Endothelial cell (in vitro differentiated cells): ENCODE measurements around the gene CIAO2B. TPM values are rescaled to one million over a fixed set of nuclear protein-coding genes. Genes with fewer than 3 reads are reported as not detected.

Experiments used
- DNase-seq: peaks from one replicate; pipeline ENCODE4 v3.0.0; 2021; ENCODE audit warnings: low spot score
- H3K27ac Mint-ChIP-seq: one replicate; pipeline ENCODE4 v1.8.0; 2021; ENCODE audit warnings: mixed read lengths, inconsistent platforms; ENCODE audit not compliant: unreplicated experiment
- H3K27me3 Mint-ChIP-seq: one replicate; pipeline ENCODE4 v1.8.0; 2021; ENCODE audit warnings: mild to moderate bottlenecking, moderate library complexity, mixed read lengths, inconsistent platforms; ENCODE audit not compliant: unreplicated experiment
- H3K36me3 Mint-ChIP-seq: one replicate; pipeline ENCODE4 v1.8.0; 2021; ENCODE audit warnings: mild to moderate bottlenecking, low read depth, mixed read lengths, inconsistent platforms; ENCODE audit not compliant: unreplicated experiment
- H3K4me1 Mint-ChIP-seq: one replicate; pipeline ENCODE4 v1.8.0; 2021; ENCODE audit warnings: mild to moderate bottlenecking, mixed read lengths, inconsistent platforms; ENCODE audit not compliant: unreplicated experiment
- H3K4me3 Mint-ChIP-seq: one replicate; pipeline ENCODE4 v1.8.0; 2021; ENCODE audit warnings: mild to moderate bottlenecking, mixed read lengths, inconsistent platforms; ENCODE audit not compliant: unreplicated experiment
- H3K9me3 Mint-ChIP-seq: one replicate; pipeline ENCODE4 v1.8.0; 2021; ENCODE audit warnings: mixed read lengths, inconsistent platforms; ENCODE audit not compliant: unreplicated experiment
- total RNA-seq: library from RNA; stranded (reverse); fragmentation: NEBNext Ultra II Directional; extraction: Animal tissue kit (Norgen Biotek cat#: 25700); gene quantifications from one replicate; pipeline ENCODE4 v1.2.1, GENCODE V29; 2021; ENCODE audit not compliant: unreplicated experiment
- TF ChIP-seq, protein P1 (sequence below): fragments of 200-600 bp; sonication (generic); IDR thresholded peaks from one replicate; pipeline ENCODE4 v1.5.0; 2021; ENCODE audit warnings: antibody characterized with exemption; ENCODE audit not compliant: unreplicated experiment

Gene CIAO2B
- total RNA-seq, 1 donor from 2014 or later: 38.8 TPM

DNA sequence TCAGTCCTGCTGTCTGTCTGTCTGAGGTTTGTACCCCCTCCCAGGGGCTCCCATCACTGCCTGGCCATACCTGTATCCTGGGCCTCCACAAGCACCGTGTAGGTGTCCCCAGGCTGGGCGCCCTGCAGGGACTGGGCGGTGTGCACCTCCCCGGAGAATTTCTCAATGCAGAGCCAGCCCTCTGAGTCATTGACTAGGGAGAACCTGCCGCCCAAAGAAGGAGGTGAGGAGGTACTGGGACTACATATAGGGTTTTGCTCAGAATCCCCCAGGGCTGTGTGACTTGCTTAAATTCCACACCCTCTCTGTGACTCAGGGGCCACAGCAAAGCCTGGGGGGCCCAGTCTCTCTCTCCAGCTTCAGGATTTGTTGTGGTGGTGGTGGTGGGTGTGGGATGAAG is 23.1 kb downstream of the CIAO2B start:
- Mint-ChIP-seq H3K27me3 (peaks cover 13% of the 10 kb centered on the region), H3K36me3 (no peaks in the 10 kb centered on the region), H3K4me1 (peaks cover 2% of the 10 kb centered on the region), H3K4me3 (no peak overlapping the region), H3K27ac (no peak overlapping the region), H3K9me3 (no peaks in the 10 kb centered on the region)
- DNase-seq: no peak
- TF ChIP-seq, protein P1, sequence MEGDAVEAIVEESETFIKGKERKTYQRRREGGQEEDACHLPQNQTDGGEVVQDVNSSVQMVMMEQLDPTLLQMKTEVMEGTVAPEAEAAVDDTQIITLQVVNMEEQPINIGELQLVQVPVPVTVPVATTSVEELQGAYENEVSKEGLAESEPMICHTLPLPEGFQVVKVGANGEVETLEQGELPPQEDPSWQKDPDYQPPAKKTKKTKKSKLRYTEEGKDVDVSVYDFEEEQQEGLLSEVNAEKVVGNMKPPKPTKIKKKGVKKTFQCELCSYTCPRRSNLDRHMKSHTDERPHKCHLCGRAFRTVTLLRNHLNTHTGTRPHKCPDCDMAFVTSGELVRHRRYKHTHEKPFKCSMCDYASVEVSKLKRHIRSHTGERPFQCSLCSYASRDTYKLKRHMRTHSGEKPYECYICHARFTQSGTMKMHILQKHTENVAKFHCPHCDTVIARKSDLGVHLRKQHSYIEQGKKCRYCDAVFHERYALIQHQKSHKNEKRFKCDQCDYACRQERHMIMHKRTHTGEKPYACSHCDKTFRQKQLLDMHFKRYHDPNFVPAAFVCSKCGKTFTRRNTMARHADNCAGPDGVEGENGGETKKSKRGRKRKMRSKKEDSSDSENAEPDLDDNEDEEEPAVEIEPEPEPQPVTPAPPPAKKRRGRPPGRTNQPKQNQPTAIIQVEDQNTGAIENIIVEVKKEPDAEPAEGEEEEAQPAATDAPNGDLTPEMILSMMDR: no peak

DNA sequence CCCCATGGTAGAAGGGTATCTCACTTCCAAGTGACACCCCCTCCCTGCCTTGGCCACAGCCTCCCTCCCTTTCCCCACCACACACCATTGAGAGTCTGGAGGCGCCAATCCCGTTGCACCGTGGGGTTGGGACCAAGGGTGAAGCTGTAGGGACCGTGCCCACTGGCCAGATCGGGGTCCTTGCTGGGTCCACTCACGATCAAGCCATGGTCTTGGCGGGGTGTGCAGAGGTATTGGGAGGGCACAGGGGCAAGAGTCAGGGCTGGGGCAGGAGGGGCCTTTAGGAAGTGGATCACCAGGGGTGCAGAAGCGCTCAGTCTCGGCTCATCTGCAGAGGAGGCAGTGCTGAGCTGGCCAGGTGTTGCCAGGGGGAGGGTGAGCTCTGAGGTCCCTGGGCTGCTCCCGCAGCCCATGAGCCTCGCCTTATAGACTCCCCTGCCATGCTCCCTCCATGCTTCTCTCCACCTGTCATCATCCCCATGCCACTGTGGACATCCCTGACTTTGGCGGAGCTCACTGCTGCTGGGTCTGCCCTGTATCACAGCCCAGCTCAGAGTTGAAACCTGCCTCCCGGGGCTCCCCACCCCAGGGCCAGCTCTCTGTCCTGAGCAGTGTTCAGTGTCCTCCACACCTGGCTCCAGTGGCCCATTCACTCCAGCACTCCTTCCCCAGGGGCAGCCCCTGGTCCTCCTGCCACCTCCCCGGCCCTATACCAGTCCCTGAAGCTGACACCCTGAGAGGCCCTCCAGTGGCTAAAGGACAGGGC is 23.8 kb downstream of the CIAO2B start:
- H3K27me3 Mint-ChIP-seq: peaks cover 15% of the 10 kb centered on the region
- TF ChIP-seq, protein P1: no peak
- no peak for DNase-seq
- H3K4me1 Mint-ChIP-seq: peaks cover 2% of the 10 kb centered on the region
- H3K9me3 Mint-ChIP-seq: no peaks in the 10 kb centered on the region
- H3K36me3 Mint-ChIP-seq: no peaks in the 10 kb centered on the region
- H3K27ac Mint-ChIP-seq: no peak overlapping the region
- no peak overlapping the region for H3K4me3 Mint-ChIP-seq

- H3K27ac Mint-ChIP-seq: no peak overlapping the region
- no peaks in the 10 kb centered on the region for H3K9me3 Mint-ChIP-seq
- peaks cover 13% of the 10 kb centered on the region for H3K27me3 Mint-ChIP-seq
Observed at GRCh38 chr16:66908762-66909559, 25.2 kb downstream of the CIAO2B start.

GRCh38 chr16:66908116-66908515 is 26.1 kb downstream of the CIAO2B start:
- DNase-seq: no peak
- Mint-ChIP-seq H3K27ac (no peak overlapping the region), H3K4me3 (no peak overlapping the region), H3K9me3 (no peaks in the 10 kb centered on the region), H3K36me3 (no peaks in the 10 kb centered on the region), H3K27me3 (peaks cover 11% of the 10 kb centered on the region), H3K4me1 (peaks cover 2% of the 10 kb centered on the region)
- TF ChIP-seq, protein P1: no peak

More at GRCh38 chr16:66908762-66909559, 25.2 kb downstream of the CIAO2B start:
- DNase-seq: no peak
- H3K4me1 Mint-ChIP-seq: peaks cover 2% of the 10 kb centered on the region
- H3K36me3 Mint-ChIP-seq: no peaks in the 10 kb centered on the region
- no peak overlapping the region for H3K4me3 Mint-ChIP-seq
- TF ChIP-seq, protein P1: no peak
